ENCODE measurements around the gene RNASE9.
"Not testable (repeated sequence)": the region's sequence is repeated elsewhere in the genome, so short reads cannot be mapped to it uniquely, and the experiment has no call there.

RNASE9 gene

GRCh38 chr14:20560961-20561360 lies at the start of gene RNASE9:
Gene RNASE9, minus strand, starts transcription at chr14:20561047.
- no peak for DNase-seq (ENCODE audit: low read depth in 2 of 2)

GRCh38 chr14:20610002-20610765 lies 49.3 kb upstream of the RNASE9 start:
- DNase-seq (ENCODE audit: low read depth in 2 of 2), result peak; percentile 73 to 78

- peak in 1 of 2 donors; percentile 55 for DNase-seq (ENCODE audit: low read depth in 2 of 2)
These were observed 48.6 kb upstream of the RNASE9 start for GRCh38 chr14:20609215-20610001.

DNA sequence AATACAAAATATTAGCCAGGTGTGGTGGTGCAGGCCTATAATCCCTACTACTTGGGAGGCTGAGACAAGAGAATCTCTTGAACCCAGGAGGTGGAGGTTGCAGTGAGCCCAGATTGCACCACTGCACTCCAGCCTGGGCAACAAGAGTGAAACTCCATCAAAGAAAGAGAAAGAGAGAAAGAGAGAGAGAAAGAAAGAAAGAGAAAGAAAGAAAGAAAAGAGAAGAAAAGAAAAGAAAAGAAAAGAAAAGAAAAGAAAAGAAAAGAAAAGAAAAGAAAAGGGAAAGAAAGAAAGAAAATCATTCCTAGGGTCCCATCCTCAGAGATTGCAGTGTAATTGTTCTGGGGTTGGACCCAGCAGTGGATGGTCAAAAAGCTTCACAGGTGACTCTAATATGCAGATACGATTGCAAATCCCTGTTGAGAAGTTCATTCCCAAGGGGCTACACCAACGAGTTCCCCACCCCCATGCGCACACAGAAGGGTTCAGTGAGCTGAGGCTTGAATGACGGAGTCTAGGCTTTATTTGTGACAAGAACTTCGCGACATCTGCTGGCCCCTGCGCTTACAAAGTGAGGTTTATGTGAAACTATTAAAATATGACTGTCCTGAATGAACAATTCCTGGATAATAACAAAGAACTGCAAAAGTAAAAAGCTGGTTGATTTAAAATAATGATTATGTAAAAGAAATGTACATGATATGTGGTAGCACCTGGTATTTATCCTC lies 47.7 kb upstream of the RNASE9 start:
- no peak for DNase-seq (ENCODE audit: low read depth in 2 of 2)

GRCh38 chr14:20607617-20608016 lies 46.8 kb upstream of the RNASE9 start:
- no peak for DNase-seq (ENCODE audit: low read depth in 2 of 2)

- no peak for DNase-seq (ENCODE audit: low read depth in 2 of 2)
These were observed 46.0 kb upstream of the RNASE9 start for GRCh38 chr14:20606902-20607242.

DNA sequence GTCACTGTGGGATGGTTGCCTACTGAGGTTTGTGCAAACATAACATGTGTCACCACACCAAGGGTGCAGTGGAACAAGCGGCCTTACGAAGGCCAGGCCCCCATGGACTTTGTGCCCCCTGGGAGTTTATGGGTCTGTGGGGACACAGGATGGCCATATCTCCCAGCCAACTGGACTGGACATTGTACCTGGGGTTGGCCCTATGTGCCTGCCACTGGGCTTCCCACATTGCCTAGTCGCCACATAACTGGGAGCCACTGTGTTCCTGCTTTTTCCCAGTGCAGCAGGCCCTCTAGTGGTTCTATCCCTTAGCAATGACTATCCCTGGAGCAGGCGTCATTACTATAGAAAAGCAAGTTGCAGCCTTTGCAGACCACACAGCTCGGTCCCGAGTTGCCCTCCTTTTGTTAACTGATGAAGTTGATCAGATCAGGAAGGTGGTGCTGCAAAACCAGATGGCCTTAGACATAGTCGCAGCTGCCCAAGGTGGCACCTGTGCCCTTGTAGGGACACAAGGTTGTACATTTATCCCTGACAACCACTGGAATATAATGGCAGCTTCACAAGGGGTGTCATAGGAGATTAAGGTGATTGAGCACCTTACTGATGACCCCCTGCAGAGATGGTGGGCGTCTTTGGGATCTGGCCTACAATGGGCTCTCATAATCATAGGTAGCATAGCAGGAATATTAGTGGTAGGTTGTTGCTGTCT lies 45.5 kb upstream of the RNASE9 start:
- no peak for DNase-seq (ENCODE audit: low read depth in 2 of 2)

- no peak for DNase-seq (ENCODE audit: low read depth in 2 of 2)
These were observed 43.2 kb upstream of the RNASE9 start for GRCh38 chr14:20603813-20604690.

GRCh38 chr14:20602583-20602982 lies 41.7 kb upstream of the RNASE9 start:
- no peak for DNase-seq (ENCODE audit: low read depth in 2 of 2)

GRCh38 chr14:20601522-20601921 lies 40.7 kb upstream of the RNASE9 start:
- DNase-seq (ENCODE audit: low read depth in 2 of 2), result no peak

- no peak for DNase-seq (ENCODE audit: low read depth in 2 of 2)
These were observed 36.3 kb upstream of the RNASE9 start for GRCh38 chr14:20597108-20597507.

- not testable (repeated sequence) for DNase-seq (ENCODE audit: low read depth in 2 of 2)
These were observed 34.9 kb upstream of the RNASE9 start for GRCh38 chr14:20595726-20596125.

GRCh38 chr14:20592574-20592973 lies 31.7 kb upstream of the RNASE9 start:
- DNase-seq (ENCODE audit: low read depth in 2 of 2), result no peak

- no peak for DNase-seq (ENCODE audit: low read depth in 2 of 2)
These were observed 30.4 kb upstream of the RNASE9 start, which contains the start of gene RNASE12 for GRCh38 chr14:20591235-20591634. Gene RNASE12, minus strand, starts transcription at chr14:20591376. Its CDS starts 653 bp downstream, at chr14:20590723.

- no peak for DNase-seq (ENCODE audit: low read depth in 2 of 2)
These were observed 26.8 kb upstream of the RNASE9 start, which contains the start of gene RNASE11 for GRCh38 chr14:20587489-20588154. Gene RNASE11, minus strand, starts transcription at chr14:20588001.

DNA sequence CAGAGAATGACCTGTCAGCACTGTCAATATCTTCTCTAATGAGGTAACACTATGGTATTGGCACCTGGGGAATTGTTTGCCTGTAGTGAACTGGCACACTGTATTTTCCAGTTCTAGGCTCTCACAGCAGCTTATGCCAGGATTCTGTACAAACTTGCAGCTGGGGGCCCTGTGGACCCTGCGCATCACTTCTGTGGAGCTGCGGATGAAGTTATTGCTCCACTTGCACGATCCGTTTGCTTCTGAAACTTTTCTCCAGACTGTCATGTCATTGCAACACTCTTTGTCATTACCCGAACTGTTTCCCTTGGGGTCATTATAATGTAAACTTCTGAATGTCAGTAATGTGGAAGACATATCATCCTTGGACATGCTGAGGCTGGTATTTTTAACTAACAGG lies 23.1 kb upstream of the RNASE9 start:
- DNase-seq (ENCODE audit: low read depth in 2 of 2), result no peak

DNA sequence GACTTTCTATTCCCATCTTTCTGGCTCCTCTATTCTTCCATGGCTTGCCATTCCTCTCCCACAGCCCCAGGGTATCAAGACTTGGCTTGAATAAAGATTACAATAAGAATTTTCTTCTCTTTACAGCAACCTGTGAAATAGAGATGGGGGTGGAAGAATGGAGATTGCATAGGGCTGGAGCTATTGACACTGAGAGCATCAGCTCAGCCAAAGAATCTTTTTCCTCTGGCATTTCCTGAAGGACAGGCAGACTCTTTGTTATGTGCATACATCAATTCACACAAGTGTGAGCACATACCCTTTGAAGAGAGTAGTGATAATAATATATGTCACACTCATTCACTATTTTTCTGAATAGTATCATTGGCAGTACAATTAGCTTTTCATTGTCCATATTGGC lies 22.3 kb upstream of the RNASE9 start:
- no peak for DNase-seq (ENCODE audit: low read depth in 2 of 2)

GRCh38 chr14:20580242-20580641 lies 19.4 kb upstream of the RNASE9 start:
- DNase-seq (ENCODE audit: low read depth in 2 of 2), result no peak

GRCh38 chr14:20578784-20579502 lies 18.1 kb upstream of the RNASE9 start:
- DNase-seq (ENCODE audit: low read depth in 2 of 2), result no peak
